Pancreas (tissue), 10 donors: Measurements from ENCODE around the gene LRRC8B. TPM values are rescaled to one million over a fixed set of nuclear protein-coding genes. Genes with fewer than 3 reads are reported as not detected.

ENCODE experiments used
- ATAC-seq, 4 donors: fragments of 200-7000 bp; cut with Tn5 transposase; one replicate each; pipeline versions ENCODE4 v1.8.0 to v1.9.1; 2020; ENCODE audit warnings: mild to moderate bottlenecking in 4 of 4, moderate library complexity in 4 of 4
- DNase-seq, 6 donors: peaks; one replicate each; pipeline ENCODE4 v3.0.0-alpha.2; 2020
- FAIRE-seq: peaks from 2 replicates; lab custom pipeline; 2012; peaks lifted over from hg19 to GRCh38; lab: Jason Lieb, UNC
- H3K27ac ChIP-seq, 4 donors: fragments of 200-600 bp; sonication (generic); 1 replicate in 3 of 4; 2 replicates in 1 of 4; pipeline versions ENCODE4 v1.5.0 to v1.8.0; 2020
- H3K27me3 ChIP-seq, 4 donors: fragments of 200-600 bp; one replicate each; pipeline ENCODE4 v1.8.0; 2021
- H3K36me3 ChIP-seq, 3 donors: fragments of 200-600 bp; sonication (generic) in 1 of 3; one replicate each; pipeline versions ENCODE4 v1.5.0 to v1.8.0; 2020 to 2021
- H3K4me1 ChIP-seq, 3 donors: fragments of 200-600 bp; one replicate each; pipeline ENCODE4 v1.8.0; 2021
- H3K4me3 ChIP-seq, 4 donors: fragments of 200-600 bp; sonication (generic) in 2 of 4; one replicate each; pipeline versions ENCODE4 v1.5.0 to v1.8.0; 2020 to 2021
- H3K9me3 ChIP-seq, 4 donors: fragments of 200-600 bp; one replicate each; pipeline ENCODE4 v1.8.0; 2021
- WGBS, 2 donors: extraction: QIAGEN DNeasy Blood & Tissue Kit; methylation state at CpG; one replicate each; pipeline ENCODE4 v1.1.7; 2013; 5-methylcytosine and 5-hydroxymethylcytosine counted together
- intact Hi-C, 3 donors: fragments of 100-400 bp; cut with DNase I; formaldehyde crosslinking; loops; one replicate each; pipeline versions ENCODE4 v1.11.1 to v1.14.2; 2022
- polyA plus RNA-seq, 2 donors: library from polyadenylated mRNA; stranded (reverse); fragments of 200-250 nt; gene quantifications; one replicate each; pipeline ENCODE4 v1.2.3, GENCODE V29; 2013
- total RNA-seq, 6 donors: library from RNA; stranded (reverse); fragmentation: NEBNext Ultra II Directional in 4 of 6; extraction: Animal tissue kit (Norgen Biotek cat#: 25700) in 4 of 6; gene quantifications; one replicate each; pipeline versions ENCODE4 v1.2.1 to v1.2.4, GENCODE V29; 2021 to 2023
- TF ChIP-seq, protein P1 (sequence below), 4 donors: fragments of 200-600 bp; sonication (generic) in 3 of 4; IDR thresholded peaks; one replicate each; pipeline versions ENCODE4 v1.5.0 to v1.8.0; 2021; ENCODE audit warnings: antibody characterized with exemption in 4 of 4
- donor health status: healthy with polysubstance abuse.
- donor health status: DM: no; HTN: no; CAD: no; lungs with moderate emphysema.
- donor health status: DM: no; HTN: no; CAD: no.
- donor health status: control.
- donor health status: control.
- donor health status: Bipolar disorder and iron deficiency.
- donor health status: DM: yes; HTN: yes; CAD: no.
- donor health status: DM: no; HTN: no; CAD: no.
- donor health status: DM: no; HTN: no; CAD: no.
- donor health status: DM: yes; HTN: yes; CAD: no.

The LRRC8B gene
- total and polyA plus RNA-seq, 8 donors, result 1.7 to 14.2 (median 7.3) TPM

DNA sequence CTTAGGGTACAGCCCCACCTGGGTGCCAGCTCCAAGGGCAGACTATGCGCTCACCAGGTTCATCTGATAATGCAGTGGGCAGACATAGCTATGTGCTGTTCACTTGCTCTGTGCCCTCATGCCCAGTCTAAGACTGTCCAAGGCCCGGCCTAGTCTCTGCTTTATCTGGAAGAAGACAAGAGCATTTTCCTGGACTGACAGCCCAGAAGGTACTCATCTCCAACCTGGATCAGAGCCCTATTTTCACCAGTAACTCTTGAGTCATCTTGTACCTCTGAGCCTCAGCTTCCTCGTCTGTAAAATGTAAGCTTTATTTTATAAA is 79.7 kb downstream of the LRRC8B start:
- no peak for FAIRE-seq
- Histone ChIP-seq H3K9me3 (no peaks in the 10 kb centered on the region), H3K36me3 (no peaks in the 10 kb centered on the region), H3K4me1 (no peaks in the 10 kb centered on the region), H3K27ac (no peak overlapping the region), H3K27me3 (no peaks in the 10 kb centered on the region), H3K4me3 (no peak overlapping the region)
- no peak for DNase-seq
- TF ChIP-seq, protein P1, sequence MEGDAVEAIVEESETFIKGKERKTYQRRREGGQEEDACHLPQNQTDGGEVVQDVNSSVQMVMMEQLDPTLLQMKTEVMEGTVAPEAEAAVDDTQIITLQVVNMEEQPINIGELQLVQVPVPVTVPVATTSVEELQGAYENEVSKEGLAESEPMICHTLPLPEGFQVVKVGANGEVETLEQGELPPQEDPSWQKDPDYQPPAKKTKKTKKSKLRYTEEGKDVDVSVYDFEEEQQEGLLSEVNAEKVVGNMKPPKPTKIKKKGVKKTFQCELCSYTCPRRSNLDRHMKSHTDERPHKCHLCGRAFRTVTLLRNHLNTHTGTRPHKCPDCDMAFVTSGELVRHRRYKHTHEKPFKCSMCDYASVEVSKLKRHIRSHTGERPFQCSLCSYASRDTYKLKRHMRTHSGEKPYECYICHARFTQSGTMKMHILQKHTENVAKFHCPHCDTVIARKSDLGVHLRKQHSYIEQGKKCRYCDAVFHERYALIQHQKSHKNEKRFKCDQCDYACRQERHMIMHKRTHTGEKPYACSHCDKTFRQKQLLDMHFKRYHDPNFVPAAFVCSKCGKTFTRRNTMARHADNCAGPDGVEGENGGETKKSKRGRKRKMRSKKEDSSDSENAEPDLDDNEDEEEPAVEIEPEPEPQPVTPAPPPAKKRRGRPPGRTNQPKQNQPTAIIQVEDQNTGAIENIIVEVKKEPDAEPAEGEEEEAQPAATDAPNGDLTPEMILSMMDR (IDR thresholded peaks at IDR 0.05), result no peak
- intact Hi-C loops, result loop anchor here in 1 of 3 donors (10.0 kb wide), 1 partner anchor 120 kb away; no protein-coding TSS in a partner anchor
- no peak for ATAC-seq
- 69 to 78% methylated on average over 3 of the region's 3 CpGs for WGBS, 2 donors

GRCh38 chr1:89605692-89606091 is 81.1 kb downstream of the LRRC8B start:
- TF ChIP-seq, protein P1 (IDR thresholded peaks at IDR 0.05), result no peak
- Histone ChIP-seq H3K9me3 (no peaks in the 10 kb centered on the region), H3K36me3 (no peaks in the 10 kb centered on the region), H3K27me3 (no peaks in the 10 kb centered on the region), H3K27ac (no peak overlapping the region), H3K4me3 (no peak overlapping the region), H3K4me1 (no peaks in the 10 kb centered on the region)
- no peak for DNase-seq
- FAIRE-seq, result no peak
- 53 to 76% methylated on average over 2 of the region's 2 CpGs for WGBS, 2 donors
- intact Hi-C loops, result loop anchor here in 1 of 3 donors (10.0 kb wide), 1 partner anchor 121 kb away; no protein-coding TSS in a partner anchor
- no peak for ATAC-seq

GRCh38 chr1:89606227-89606980 is 81.8 kb downstream of the LRRC8B start:
- ATAC-seq (no peak), DNase-seq (no peak), FAIRE-seq (no peak)
- no peaks in the 10 kb centered on the region for H3K36me3 ChIP-seq
- TF ChIP-seq, protein P1 (IDR thresholded peaks at IDR 0.05), result no peak
- no peaks in the 10 kb centered on the region for H3K9me3 ChIP-seq
- intact Hi-C loops, result loop anchor here in 1 of 3 donors (10.0 kb wide), 1 partner anchor 122 kb away; no protein-coding TSS in a partner anchor
- no peaks in the 10 kb centered on the region for H3K4me1 ChIP-seq
- H3K27me3 ChIP-seq, result no peaks in the 10 kb centered on the region
- 90 to 91% methylated on average over 3 of the region's 3 CpGs for WGBS, 2 donors
- no peak overlapping the region for H3K27ac ChIP-seq
- no peak overlapping the region for H3K4me3 ChIP-seq

GRCh38 chr1:89607156-89607555 is 82.5 kb downstream of the LRRC8B start:
- no peak for ATAC-seq
- H3K4me3 ChIP-seq, result no peak overlapping the region
- TF ChIP-seq, protein P1 (IDR thresholded peaks at IDR 0.05), result no peak
- H3K9me3 ChIP-seq, result no peaks in the 10 kb centered on the region
- no peak for FAIRE-seq
- H3K27me3 ChIP-seq, result no peaks in the 10 kb centered on the region
- WGBS, 2 donors, result 83 to 87% methylated on average over 2 of the region's 2 CpGs
- no peaks in the 10 kb centered on the region for H3K4me1 ChIP-seq
- intact Hi-C loops, result loop anchor here in 1 of 3 donors (10.0 kb wide), 1 partner anchor 122 kb away; no protein-coding TSS in a partner anchor
- no peaks in the 10 kb centered on the region for H3K36me3 ChIP-seq
- no peak for DNase-seq
- no peak overlapping the region for H3K27ac ChIP-seq
